GM18868 (cell line): Measurements from ENCODE around the gene TRPV2.
A peak's percentile ranks its signal among the peaks of the same experiment; 100 is the strongest.
"Not testable (repeated sequence)": the region's sequence is repeated elsewhere in the genome, so short reads cannot be mapped to it uniquely, and the experiment has no call there.

Experiments used
- ATAC-seq: cut with Tn5 transposase; IDR thresholded peaks from one replicate; pipeline ENCODE4 v1.9.1; 2021; ENCODE audit warnings: mild to moderate bottlenecking, moderate library complexity; ENCODE audit not compliant: unreplicated experiment

Gene TRPV2

DNA sequence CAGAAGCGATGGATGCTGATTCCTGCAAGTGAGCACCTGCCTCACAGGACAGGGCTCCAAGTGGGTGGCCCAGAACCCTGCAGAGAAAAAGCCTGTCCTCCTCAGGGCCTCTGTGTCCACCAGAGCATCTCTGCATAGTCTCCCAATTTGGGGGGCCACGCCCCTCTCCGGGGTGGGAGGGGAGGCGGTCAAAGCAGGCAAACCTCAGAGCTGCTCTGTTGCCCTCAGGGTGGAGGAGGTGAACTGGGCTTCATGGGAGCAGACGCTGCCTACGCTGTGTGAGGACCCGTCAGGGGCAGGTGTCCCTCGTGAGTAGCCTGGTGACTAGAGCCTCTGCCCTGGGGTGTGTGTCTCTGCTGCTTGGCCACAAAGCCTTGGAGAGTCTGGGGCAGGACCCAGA, 19.3 kb downstream of the TRPV2 start:
- ATAC-seq, result no peak

DNA sequence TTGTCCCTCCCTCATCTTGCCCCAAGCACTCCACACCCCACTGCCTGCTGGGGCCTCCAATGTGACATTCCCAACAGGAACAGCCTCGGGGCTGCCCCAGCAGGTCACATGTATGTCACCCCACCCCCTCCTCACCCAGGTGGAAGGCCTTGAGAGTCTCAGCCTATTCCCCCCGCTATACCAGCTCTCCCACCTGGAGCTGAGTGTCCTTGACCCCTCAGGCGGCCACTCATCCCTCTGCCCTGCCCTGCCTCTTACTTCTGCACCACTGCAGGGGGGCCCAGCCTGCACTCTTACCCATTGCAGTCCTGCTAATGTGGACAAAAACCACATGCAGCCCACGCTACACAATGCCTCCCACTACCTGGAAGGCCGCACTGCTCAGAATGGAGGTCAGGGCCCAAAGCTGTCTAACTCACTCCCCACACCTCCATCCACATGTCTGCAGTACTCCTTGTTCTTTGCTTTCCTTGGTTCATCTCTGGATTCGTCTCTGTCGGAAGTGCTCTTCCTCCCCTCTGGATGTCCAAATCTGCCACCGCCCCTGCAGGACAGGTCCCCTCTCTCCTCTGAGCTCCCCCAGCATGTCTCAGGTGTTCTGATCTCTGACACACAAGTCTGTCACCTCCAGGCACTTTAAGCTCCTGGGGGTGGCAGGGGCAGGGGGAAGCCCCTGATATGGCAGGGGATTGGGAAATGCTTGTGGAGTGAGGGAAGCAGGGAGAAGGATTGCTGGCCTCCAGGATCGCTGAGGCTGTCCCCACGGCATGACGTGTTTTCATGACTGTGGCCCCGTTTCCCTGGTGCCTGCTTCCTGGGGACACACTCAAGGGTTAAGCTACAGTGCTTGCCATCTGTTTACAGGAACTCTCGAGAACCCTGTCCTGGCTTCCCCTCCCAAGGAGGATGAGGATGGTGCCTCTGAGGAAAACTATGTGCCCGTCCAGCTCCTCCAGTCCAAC, 20.8 kb downstream of the TRPV2 start:
- no peak for ATAC-seq

- no peak for ATAC-seq
These were observed 21.7 kb downstream of the TRPV2 start for GRCh38 chr17:16437083-16437482.

GRCh38 chr17:16438173-16438556, 22.8 kb downstream of the TRPV2 start:
- ATAC-seq, result peak; percentile 4

DNA sequence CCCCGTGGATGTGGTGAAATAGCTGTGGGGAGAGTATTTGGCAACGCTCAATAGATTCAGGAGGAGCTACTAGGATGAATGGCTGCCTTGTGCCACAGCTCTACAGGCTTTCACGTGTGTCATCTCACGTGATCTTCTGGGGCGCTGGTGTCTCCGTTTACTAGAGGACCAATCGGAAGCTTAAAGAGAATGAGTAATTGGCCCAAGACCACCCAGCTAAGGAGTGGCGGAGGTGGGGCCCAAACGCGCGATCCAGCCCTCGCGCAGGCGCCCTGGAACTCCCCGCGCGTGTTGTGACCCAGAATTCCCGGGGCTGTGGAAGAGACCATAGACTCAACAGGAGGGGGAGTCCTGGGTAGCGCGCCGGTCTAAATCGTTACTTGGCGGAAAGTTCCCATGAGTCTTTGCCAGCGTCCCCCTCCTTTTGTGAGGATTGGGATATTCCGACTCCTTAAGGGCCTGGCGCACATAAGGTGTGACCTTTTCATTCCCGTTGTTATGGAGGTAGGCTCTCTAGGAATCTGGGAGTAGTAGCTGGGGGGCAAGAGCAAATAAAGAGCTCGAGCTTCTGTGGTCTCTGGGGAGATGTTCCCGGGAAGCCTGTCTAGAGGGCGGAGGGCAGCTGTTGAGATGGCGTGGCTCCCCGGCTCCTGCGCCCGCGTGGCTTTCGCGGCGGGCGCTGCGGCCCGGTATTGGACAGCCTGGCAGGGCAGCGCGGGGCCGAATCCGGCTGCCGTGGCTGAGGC, 23.4 kb downstream of the TRPV2 start:
- peak; percentile 89 for ATAC-seq

DNA sequence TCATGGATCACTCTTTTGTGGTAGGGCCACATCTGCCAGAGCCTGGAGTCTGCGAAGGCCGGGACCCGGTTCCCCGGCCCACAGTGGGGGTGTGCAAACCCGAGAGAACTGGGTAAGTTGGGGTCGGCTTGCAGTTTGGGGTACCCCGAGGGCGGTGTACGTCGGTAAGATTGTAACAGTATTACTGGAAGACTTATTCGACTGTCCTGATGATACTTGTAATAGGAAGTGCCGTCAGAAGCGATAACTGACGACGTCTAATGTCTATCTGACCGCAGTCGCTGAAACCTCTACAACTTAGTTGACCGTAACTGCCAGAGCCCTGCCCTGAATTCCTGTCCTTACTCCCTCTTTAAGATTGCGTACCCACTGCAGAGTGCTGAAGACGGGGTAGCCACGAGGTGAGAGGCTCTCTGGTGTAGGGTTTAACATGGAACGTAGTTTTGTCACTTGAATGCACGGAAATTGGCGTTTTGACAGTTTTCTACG, 24.0 kb downstream of the TRPV2 start:
- no peak for ATAC-seq

GRCh38 chr17:16439811-16440351, 24.5 kb downstream of the TRPV2 start:
- no peak for ATAC-seq

DNA sequence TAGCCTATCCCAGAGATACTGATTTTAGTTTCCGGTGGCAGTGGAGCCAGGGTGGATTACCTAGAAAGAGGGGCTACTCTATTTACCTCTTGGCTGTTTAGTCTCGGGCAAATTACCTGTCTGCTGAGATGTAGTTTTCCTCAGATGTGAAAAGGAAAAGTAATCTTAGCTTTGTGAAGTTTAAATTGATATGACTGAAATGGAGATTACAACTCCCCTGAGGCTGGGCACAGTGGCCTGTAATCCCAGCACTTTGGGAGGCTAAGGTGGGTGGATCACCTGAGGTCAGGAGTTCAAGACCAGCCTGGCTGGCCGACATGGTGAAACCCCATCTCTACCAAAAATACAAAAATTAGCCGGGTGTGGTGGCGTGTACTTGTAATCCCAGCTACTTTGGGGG, 25.0 kb downstream of the TRPV2 start:
- not testable (repeated sequence) for ATAC-seq

DNA sequence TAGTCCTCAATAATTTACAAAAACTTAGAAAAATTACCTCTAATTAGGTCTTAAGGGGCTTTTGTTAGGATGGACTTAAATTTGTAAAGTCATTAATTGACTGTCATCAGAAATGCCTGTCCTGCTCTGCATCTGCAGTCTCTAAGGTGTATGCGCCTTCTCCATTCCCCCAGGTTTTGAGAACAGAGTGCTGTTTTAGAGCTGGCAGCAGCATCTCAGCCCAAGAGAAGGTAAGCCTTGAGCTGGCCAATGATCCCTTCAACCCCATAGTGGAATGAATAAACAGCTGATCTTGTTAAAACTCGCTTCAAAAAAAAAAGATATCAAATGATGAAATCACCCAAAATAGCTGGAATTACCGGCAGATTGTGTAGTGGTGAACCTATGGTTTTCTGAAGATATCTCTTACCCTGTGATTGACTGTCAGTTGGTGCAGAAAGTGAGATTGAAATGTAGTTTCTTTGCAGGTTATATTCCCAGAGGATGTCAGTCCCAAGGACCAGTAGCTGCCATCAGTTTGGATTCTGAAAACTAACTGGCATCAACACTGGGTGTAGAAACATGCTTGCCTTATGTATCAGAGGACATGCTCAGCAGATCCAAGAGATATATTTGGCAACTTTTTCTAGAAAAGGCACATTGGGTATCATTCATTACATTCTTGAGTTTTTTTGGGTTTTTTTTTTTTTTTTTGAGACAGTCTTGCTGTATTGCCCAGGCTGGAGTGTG, 25.7 kb downstream of the TRPV2 start:
- ATAC-seq, result no peak

- no peak for ATAC-seq
These were observed 26.8 kb downstream of the TRPV2 start for GRCh38 chr17:16442141-16442540.

GRCh38 chr17:16442594-16443510, 27.5 kb downstream of the TRPV2 start:
- ATAC-seq, result no peak

- ATAC-seq, result no peak
These were observed 28.3 kb downstream of the TRPV2 start for GRCh38 chr17:16443511-16444257.

DNA sequence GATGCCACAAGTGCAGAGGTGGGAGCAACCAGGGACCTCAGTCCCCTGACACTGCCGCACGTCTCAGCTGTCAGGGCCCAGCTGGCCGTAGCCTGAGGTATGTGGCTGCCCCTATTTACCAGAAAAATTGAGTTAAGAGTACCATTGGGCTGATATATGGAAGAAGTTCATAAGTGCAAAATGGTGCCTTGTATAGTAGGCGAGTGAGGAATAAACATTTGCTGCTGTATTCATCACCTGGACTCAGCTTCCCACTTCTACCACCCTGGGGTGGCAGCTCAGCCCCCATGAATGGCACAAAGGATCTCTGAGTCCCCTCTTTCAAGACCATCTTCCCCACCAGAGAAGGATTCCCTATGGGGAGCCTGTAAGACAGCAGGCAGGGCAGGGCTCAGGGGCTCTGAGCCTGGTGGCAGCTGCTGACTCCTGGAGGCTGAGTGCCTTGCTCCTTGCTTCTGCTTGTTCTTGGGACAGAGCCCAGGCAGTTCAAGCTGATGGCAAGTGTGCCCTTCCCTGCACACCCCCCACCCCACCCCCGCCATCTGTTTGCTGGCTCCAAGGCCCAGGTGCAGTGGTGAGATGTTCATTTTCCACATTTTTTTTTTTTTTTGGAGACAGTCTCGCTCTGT, 29.0 kb downstream of the TRPV2 start:
- ATAC-seq, result no peak

- no peak for ATAC-seq
These were observed 31.1 kb downstream of the TRPV2 start for GRCh38 chr17:16446338-16446983.

GRCh38 chr17:16447676-16448075, 32.3 kb downstream of the TRPV2 start:
- ATAC-seq, result no peak

DNA sequence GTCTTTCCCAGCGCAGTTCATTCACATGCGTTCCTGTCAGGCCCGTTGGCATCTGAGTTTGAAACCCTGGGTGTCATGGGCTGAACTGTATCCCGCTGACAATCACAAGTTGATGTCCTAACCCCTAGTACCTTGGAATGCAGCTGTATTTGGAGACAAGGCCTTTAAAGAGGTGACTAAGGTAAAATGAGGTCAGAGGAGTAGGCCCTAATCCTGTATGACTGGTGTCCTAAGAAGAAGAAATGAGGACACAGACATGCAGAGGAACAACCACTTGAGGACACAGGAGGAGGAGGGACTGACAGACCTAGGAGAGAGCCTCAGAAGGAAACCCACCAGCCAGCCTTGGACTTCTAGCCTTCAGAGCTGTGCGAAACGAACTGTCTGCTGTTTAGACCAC, 33.1 kb downstream of the TRPV2 start:
- no peak for ATAC-seq

GRCh38 chr17:16449121-16449570, 33.8 kb downstream of the TRPV2 start:
- no peak for ATAC-seq

- ATAC-seq, result no peak
These were observed 34.7 kb downstream of the TRPV2 start for GRCh38 chr17:16450028-16450427.
